Mesendoderm (in vitro differentiated cells): ENCODE data around the gene PHLPP1.
A peak's percentile ranks its signal among the peaks of the same experiment; 100 is the strongest.

ENCODE experiments used
- DNase-seq: peaks from one replicate; pipeline ENCODE4 v3.0.0; 2013
- H2AK5ac ChIP-seq: 2 replicates; pipeline ENCODE4 v1.6.1; 2013; ENCODE audit warnings: low read length, inconsistent platforms
- H2BK120ac ChIP-seq: 2 replicates; pipeline ENCODE4 v1.6.1; 2013; ENCODE audit warnings: low read depth, mild to moderate bottlenecking, low read length, moderate library complexity, mixed read lengths
- H2BK15ac ChIP-seq: replicated peaks from 2 replicates; pipeline ENCODE4 v1.6.1; 2013; ENCODE audit warnings: low read depth, mild to moderate bottlenecking, moderate library complexity
- H2BK5ac ChIP-seq: 2 replicates; pipeline ENCODE4 v1.6.1; 2013; ENCODE audit warnings: low read length, inconsistent platforms
- H3K18ac ChIP-seq: 2 replicates; pipeline ENCODE4 v1.6.1; 2013; ENCODE audit warnings: mild to moderate bottlenecking, low read length, mixed read lengths
- H3K23ac ChIP-seq: one replicate; pipeline ENCODE4 v1.6.1; 2013; ENCODE audit warnings: low read length
- H3K27ac ChIP-seq: 2 replicates; pipeline ENCODE4 v1.5.1; 2013; ENCODE audit warnings: low read depth, mild to moderate bottlenecking, inconsistent platforms, low read length, moderate library complexity
- H3K27me3 ChIP-seq: 2 replicates; pipeline ENCODE4 v1.6.1; 2013; ENCODE audit warnings: low read length, control low read depth, mild to moderate bottlenecking, inconsistent platforms; ENCODE audit not compliant: insufficient read depth, poor library complexity
- H3K36me3 ChIP-seq: 2 replicates; pipeline ENCODE4 v1.6.1; 2013; ENCODE audit warnings: low read length, inconsistent platforms; ENCODE audit not compliant: control insufficient read depth, insufficient read depth
- H3K4ac ChIP-seq: one replicate; pipeline ENCODE4 v1.6.1; 2013; ENCODE audit warnings: low read depth, mild to moderate bottlenecking, low read length, moderate library complexity
- H3K4me1 ChIP-seq: 2 replicates; pipeline ENCODE4 v1.6.1; 2013; ENCODE audit warnings: low read depth, low read length, inconsistent platforms; ENCODE audit not compliant: control insufficient read depth
- H3K4me2 ChIP-seq: 2 replicates; pipeline ENCODE4 v1.6.1; 2013; ENCODE audit warnings: low read length
- H3K4me3 ChIP-seq: 2 replicates; pipeline ENCODE4 v1.5.1; 2013; ENCODE audit warnings: mild to moderate bottlenecking, low read length
- H3K56ac ChIP-seq: one replicate; pipeline ENCODE4 v1.6.1; 2013; ENCODE audit warnings: low read length
- H3K79me1 ChIP-seq: 2 replicates; pipeline ENCODE4 v1.6.1; 2013; ENCODE audit warnings: low read length, inconsistent platforms
- H3K79me2 ChIP-seq: 2 replicates; pipeline ENCODE4 v1.6.1; 2013; ENCODE audit warnings: mild to moderate bottlenecking, low read length; ENCODE audit not compliant: control insufficient read depth, insufficient read depth
- H3K9ac ChIP-seq: 2 replicates; pipeline ENCODE4 v1.6.1; 2013; ENCODE audit warnings: low read length, inconsistent platforms
- H4K5ac ChIP-seq: one replicate; pipeline ENCODE4 v1.6.1; 2013; ENCODE audit warnings: low read length
- H4K8ac ChIP-seq: one replicate; pipeline ENCODE4 v1.6.1; 2013; ENCODE audit warnings: low read depth, mild to moderate bottlenecking, control low read depth, low read length, moderate library complexity
- WGBS: extraction: QIAGEN DNeasy Blood & Tissue Kit; methylation state at CpG from one replicate; pipeline ENCODE4 v1.1.7; 2013; ENCODE audit warnings: low lambda C conversion rate, missing lambda C conversion rate; ENCODE audit not compliant: insufficient coverage; ENCODE audit errors: extremely low coverage; 5-methylcytosine and 5-hydroxymethylcytosine counted together

Gene PHLPP1

DNA sequence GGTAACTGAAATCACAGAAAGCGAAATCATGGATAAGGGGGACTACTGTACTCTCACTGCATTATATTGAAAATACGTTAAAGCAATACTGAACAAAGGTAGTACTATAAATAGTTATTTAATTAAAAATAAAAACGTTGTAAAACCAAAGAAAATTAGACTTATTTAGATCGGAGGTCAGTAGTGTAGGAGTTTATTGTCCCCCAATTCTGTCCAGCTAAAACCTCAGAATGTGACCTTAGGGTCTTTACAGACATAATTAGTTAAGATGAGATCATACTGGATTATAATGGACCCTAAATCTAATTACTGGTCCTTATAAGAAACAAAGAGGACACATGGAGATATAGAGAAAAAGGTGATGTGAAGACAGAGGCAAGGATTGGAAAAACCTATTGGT is 95.3 kb downstream of the PHLPP1 start:
- H3K27me3 ChIP-seq: no peaks in the 10 kb centered on the region
- peaks cover 2% of the 10 kb centered on the region for H3K79me1 ChIP-seq
- H3K9ac ChIP-seq: no peak overlapping the region
- H3K4me1 ChIP-seq: peaks cover 4% of the 10 kb centered on the region
- H3K36me3 ChIP-seq: no peaks in the 10 kb centered on the region
- H3K23ac ChIP-seq: no peak overlapping the region
- no peak overlapping the region for H4K8ac ChIP-seq
- no peak overlapping the region for H2BK5ac ChIP-seq
- WGBS: 100% methylated on average over 1 of the region's 4 CpGs
- H2AK5ac ChIP-seq: no peak overlapping the region
- no peak overlapping the region for H4K5ac ChIP-seq
- no peak overlapping the region for H2BK15ac ChIP-seq
- no peak overlapping the region for H3K18ac ChIP-seq
- H3K56ac ChIP-seq: no peak overlapping the region
- H3K4me2 ChIP-seq: no peak overlapping the region
- peaks cover 16% of the 10 kb centered on the region for H3K79me2 ChIP-seq
- H3K4me3 ChIP-seq: no peak overlapping the region
- no peak overlapping the region for H2BK120ac ChIP-seq
- H3K4ac ChIP-seq: no peak overlapping the region
- no peak overlapping the region for H3K27ac ChIP-seq
- DNase-seq: no peak

DNA sequence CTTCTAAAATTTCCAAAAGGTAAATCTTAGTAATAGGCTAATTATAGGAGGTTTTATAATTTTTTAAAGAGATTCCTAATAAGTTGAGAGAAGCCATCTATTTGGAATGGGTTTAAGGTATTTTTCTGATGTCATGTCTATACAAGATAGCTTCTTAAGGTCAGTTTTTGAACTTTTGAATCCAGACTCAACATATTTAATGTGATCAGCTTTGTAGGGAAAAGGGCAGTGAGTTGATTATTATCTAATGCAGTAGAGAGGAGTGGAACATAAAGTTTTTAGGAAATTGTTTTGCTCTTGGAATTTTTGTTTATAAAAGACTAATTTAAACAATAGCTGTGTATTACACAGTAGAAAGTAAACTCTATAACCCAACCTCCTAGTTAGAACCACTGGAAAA is 96.3 kb downstream of the PHLPP1 start:
- Histone ChIP-seq H3K4me3 (no peak overlapping the region), H2BK120ac (no peak overlapping the region), H3K23ac (no peak overlapping the region), H3K4me2 (no peak overlapping the region), H4K5ac (no peak overlapping the region), H3K18ac (no peak overlapping the region), H3K4me1 (peaks cover 4% of the 10 kb centered on the region), H2AK5ac (no peak overlapping the region), H2BK15ac (no peak overlapping the region), H4K8ac (no peak overlapping the region), H2BK5ac (no peak overlapping the region), H3K27me3 (no peaks in the 10 kb centered on the region), H3K27ac (no peak overlapping the region), H3K4ac (no peak overlapping the region), H3K9ac (no peak overlapping the region), H3K56ac (no peak overlapping the region), H3K79me2 (peaks cover 16% of the 10 kb centered on the region), H3K36me3 (no peaks in the 10 kb centered on the region), H3K79me1 (peaks cover 2% of the 10 kb centered on the region)
- no peak for DNase-seq

GRCh38 chr18:62812242-62812641 is 96.9 kb downstream of the PHLPP1 start:
- Histone ChIP-seq H2AK5ac (no peak overlapping the region), H2BK15ac (no peak overlapping the region), H3K18ac (peak overlapping the region; percentile 11), H3K56ac (no peak overlapping the region), H4K5ac (no peak overlapping the region), H2BK5ac (no peak overlapping the region), H3K23ac (no peak overlapping the region), H4K8ac (no peak overlapping the region), H3K27ac (no peak overlapping the region), H3K4me3 (no peak overlapping the region), H3K4me2 (no peak overlapping the region), H3K27me3 (no peaks in the 10 kb centered on the region), H3K4me1 (peaks cover 4% of the 10 kb centered on the region), H3K36me3 (no peaks in the 10 kb centered on the region), H3K79me2 (peaks cover 19% of the 10 kb centered on the region), H2BK120ac (no peak overlapping the region), H3K4ac (no peak overlapping the region), H3K9ac (no peak overlapping the region), H3K79me1 (peaks cover 2% of the 10 kb centered on the region)
- no peak for DNase-seq
- no CpG with 5 or more reads among the region's 3 CpGs for WGBS

DNA sequence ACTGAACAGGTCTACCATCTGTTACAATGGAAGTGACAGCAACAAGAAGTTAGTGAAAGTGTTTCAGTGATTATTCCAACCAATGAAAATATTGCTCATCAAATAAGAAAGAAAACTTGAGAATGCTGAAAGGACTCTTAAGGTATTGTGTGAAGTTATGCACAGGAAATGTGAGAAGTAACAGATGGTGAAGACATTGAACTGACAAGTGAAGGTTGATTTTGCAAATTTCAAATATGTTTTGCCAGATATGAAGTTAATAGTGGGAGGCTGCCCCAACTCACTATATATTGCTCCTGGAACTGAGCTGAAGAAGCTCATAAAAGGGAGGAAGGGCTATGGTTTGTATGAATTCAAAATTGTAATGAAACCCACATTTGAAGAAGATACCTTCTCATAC is 97.5 kb downstream of the PHLPP1 start:
- H3K9ac ChIP-seq: no peak overlapping the region
- no peak overlapping the region for H3K56ac ChIP-seq
- no peak overlapping the region for H4K5ac ChIP-seq
- no peak for DNase-seq
- no peaks in the 10 kb centered on the region for H3K36me3 ChIP-seq
- no peak overlapping the region for H2BK5ac ChIP-seq
- no peak overlapping the region for H2AK5ac ChIP-seq
- no peak overlapping the region for H3K4me3 ChIP-seq
- H3K4ac ChIP-seq: no peak overlapping the region
- no peak overlapping the region for H2BK120ac ChIP-seq
- peaks cover 4% of the 10 kb centered on the region for H3K4me1 ChIP-seq
- no peak overlapping the region for H4K8ac ChIP-seq
- peaks cover 2% of the 10 kb centered on the region for H3K79me1 ChIP-seq
- H3K18ac ChIP-seq: no peak overlapping the region
- H3K27me3 ChIP-seq: no peaks in the 10 kb centered on the region
- no peak overlapping the region for H3K27ac ChIP-seq
- H2BK15ac ChIP-seq: no peak overlapping the region
- peaks cover 15% of the 10 kb centered on the region for H3K79me2 ChIP-seq
- H3K23ac ChIP-seq: no peak overlapping the region
- H3K4me2 ChIP-seq: no peak overlapping the region

GRCh38 chr18:62814132-62814759 is 98.9 kb downstream of the PHLPP1 start:
- H3K23ac ChIP-seq: no peak overlapping the region
- no peak overlapping the region for H2BK5ac ChIP-seq
- H3K27me3 ChIP-seq: no peaks in the 10 kb centered on the region
- DNase-seq: peak; percentile 41
- no peak overlapping the region for H3K4ac ChIP-seq
- H3K4me1 ChIP-seq: peaks cover 4% of the 10 kb centered on the region
- peak overlapping the region; percentile 18 for H3K18ac ChIP-seq
- no peak overlapping the region for H2BK120ac ChIP-seq
- peaks cover 2% of the 10 kb centered on the region for H3K79me1 ChIP-seq
- H2BK15ac ChIP-seq: no peak overlapping the region
- H2AK5ac ChIP-seq: no peak overlapping the region
- no peak overlapping the region for H4K5ac ChIP-seq
- H3K4me2 ChIP-seq: no peak overlapping the region
- H3K9ac ChIP-seq: no peak overlapping the region
- no peak overlapping the region for H4K8ac ChIP-seq
- H3K4me3 ChIP-seq: no peak overlapping the region
- WGBS: no CpG with 5 or more reads among the region's 2 CpGs
- H3K56ac ChIP-seq: no peak overlapping the region
- no peak overlapping the region for H3K27ac ChIP-seq
- no peaks in the 10 kb centered on the region for H3K36me3 ChIP-seq
- H3K79me2 ChIP-seq: peaks cover 13% of the 10 kb centered on the region

DNA sequence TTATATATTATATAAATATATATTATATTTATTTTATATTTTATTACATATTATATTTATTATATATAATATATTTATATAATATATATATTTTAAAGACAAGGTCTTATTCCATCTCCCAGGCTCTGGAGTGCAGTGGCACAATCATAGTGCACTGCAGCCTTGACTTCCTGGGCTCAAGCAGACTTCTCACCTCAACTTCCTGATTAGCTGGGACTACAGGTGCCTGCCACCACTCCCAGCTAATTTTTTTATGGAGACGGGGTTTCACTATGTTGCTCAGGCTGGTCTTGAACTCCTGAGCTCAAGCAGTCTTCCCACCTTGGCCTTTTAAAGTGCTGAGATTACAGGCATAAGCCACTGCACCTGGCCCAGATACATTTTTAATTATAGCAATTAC is 110.0 kb downstream of the PHLPP1 start:
- DNase-seq: no peak
- no peak overlapping the region for H3K23ac ChIP-seq
- no peak overlapping the region for H3K27ac ChIP-seq
- H2BK120ac ChIP-seq: no peak overlapping the region
- no peaks in the 10 kb centered on the region for H3K27me3 ChIP-seq
- H3K4me1 ChIP-seq: no peaks in the 10 kb centered on the region
- H2AK5ac ChIP-seq: no peak overlapping the region
- H3K79me1 ChIP-seq: peaks cover 4% of the 10 kb centered on the region
- no peak overlapping the region for H2BK15ac ChIP-seq
- H3K4me3 ChIP-seq: no peak overlapping the region
- no peak overlapping the region for H2BK5ac ChIP-seq
- H3K4ac ChIP-seq: no peak overlapping the region
- H3K18ac ChIP-seq: no peak overlapping the region
- no peak overlapping the region for H4K8ac ChIP-seq
- H4K5ac ChIP-seq: no peak overlapping the region
- no peaks in the 10 kb centered on the region for H3K36me3 ChIP-seq
- H3K79me2 ChIP-seq: peaks cover 17% of the 10 kb centered on the region
- WGBS: no CpG with 5 or more reads among the region's 1 CpG
- no peak overlapping the region for H3K9ac ChIP-seq
- H3K4me2 ChIP-seq: no peak overlapping the region
- H3K56ac ChIP-seq: no peak overlapping the region
